HG03354 (cell line): ENCODE results near the gene LRRC42.

Source experiments
- ATAC-seq: cut with Tn5 transposase; IDR thresholded peaks from one replicate; pipeline ENCODE4 v1.9.1; 2021; ENCODE audit warnings: mild to moderate bottlenecking; ENCODE audit not compliant: unreplicated experiment, poor library complexity, severe bottlenecking

The LRRC42 gene, protein sequence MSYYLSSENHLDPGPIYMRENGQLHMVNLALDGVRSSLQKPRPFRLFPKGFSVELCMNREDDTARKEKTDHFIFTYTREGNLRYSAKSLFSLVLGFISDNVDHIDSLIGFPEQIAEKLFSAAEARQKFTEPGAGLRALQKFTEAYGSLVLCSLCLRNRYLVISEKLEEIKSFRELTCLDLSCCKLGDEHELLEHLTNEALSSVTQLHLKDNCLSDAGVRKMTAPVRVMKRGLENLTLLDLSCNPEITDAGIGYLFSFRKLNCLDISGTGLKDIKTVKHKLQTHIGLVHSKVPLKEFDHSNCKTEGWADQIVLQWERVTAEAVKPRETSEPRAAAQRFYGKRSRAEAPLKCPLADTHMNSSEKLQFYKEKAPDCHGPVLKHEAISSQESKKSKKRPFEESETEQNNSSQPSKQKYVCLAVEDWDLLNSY

DNA sequence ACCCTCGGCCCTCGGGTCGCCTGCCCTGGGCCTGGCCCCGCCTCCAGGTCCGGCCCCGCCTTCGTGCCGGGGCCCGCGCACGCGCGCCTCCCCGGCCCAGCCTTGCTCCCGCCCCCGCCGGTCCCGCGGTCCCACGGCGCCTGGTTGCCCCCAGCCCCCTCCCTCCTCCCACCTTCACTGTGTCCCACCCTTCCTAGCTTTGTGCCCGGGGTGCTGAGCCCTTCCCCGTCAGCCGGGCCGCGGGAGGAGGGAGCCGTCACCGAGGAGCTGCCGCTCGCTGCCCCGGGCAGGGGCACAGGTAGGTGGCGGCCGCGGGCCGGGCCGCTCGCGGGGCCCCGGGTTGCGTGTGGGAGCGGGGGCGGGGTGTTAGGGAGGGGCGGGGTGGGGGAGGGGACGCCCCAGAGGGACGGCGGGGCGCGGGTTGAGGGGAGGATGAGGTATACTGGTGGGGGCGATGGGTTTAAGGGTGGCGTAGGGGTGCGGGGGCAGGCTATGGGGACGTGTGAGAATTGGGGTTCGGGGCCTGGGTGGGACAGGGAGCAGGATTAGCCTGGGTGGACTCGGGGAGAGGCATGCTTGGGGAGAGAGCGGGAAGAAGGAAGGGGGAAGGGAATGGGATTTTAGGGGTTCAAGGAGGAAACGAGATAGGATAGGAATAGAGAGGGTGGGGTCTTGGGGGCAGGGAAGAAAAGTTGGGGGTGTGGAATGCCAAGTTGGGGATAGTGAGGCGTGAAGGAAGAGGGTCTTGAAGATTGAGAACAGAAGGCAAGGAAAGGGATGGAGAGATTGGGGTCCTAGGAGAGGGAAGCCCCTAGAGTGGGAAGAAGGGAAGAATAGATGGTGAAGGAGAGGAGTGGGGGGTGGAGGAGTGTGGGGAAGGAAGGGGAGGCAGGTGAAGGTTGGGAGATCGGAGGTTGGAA, at the start of gene LRRC42:
Gene LRRC42 (plus strand): TSS at position 99 of the 920 bp plus-strand sequence. CDS start 5,650 bp downstream, outside the sequence.
- peak; percentile 69 for ATAC-seq

DNA sequence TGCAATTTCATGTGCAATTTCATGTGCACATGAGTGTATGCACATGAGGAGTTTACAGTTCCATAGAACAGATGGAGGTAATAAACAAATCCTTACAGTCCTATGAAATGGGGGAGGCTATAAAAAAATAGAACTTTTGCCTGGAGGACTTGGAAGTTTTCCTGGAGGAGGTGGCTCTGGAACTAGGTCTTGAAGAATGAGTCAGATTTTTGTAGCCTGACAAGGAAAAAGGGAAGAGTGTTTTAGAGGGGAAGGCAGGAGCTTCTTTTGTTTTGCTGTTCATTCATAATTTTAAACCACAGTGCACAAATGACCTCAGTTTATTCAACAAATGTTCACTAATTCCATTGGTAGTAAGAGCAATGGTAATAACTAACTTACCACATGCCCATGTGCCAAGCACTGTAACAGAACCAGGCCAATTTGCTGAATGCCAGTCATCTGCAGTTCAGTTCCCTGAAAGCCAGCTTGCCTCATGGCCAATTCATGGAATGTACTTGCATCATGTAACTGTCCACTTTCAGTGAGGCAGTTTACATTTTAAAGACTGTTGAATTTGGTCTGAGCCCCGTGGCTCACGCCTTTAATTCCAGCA, 49.4 kb upstream of the LRRC42 start:
- no peak for ATAC-seq

DNA sequence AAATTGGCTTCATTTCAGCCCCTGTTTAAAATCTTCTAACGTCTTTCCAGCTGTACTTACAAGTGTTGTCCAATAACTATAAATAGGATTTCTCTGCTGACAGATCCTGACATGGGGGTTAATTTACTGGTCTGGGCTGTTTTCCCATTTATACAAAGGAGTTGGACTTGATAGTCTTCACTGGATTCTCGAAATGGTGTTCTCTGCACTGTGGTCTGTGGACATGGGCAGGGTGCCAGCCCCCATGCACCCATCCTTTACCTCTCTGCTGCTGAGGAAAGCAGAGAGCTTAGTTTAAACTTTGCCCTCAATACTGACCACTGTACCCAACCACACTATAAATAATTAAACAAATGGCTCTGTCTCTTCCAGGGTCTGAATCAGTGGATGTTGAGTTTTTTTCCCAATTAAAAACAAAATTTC, 46.9 kb upstream of the LRRC42 start:
- ATAC-seq: no peak

DNA sequence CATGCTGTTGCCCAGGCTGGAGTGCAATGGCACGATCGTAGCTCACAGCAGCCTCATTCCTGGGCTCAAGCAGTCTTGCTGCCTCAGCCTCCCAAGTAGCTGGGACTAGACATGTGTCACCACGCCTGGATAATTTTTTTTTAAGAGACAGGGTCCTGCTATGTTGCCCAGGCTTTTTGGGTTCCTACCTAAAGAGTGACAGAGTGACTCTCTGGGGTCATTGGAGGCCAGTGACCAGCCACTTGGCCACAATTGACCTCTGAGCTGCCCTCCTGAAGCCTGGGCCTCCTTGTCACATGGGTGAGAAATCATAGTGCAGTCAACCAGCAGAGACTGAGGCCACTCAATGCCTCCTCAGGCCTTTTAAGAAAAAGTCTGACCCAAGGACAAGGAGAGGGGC, 46.4 kb upstream of the LRRC42 start:
- ATAC-seq: no peak

DNA sequence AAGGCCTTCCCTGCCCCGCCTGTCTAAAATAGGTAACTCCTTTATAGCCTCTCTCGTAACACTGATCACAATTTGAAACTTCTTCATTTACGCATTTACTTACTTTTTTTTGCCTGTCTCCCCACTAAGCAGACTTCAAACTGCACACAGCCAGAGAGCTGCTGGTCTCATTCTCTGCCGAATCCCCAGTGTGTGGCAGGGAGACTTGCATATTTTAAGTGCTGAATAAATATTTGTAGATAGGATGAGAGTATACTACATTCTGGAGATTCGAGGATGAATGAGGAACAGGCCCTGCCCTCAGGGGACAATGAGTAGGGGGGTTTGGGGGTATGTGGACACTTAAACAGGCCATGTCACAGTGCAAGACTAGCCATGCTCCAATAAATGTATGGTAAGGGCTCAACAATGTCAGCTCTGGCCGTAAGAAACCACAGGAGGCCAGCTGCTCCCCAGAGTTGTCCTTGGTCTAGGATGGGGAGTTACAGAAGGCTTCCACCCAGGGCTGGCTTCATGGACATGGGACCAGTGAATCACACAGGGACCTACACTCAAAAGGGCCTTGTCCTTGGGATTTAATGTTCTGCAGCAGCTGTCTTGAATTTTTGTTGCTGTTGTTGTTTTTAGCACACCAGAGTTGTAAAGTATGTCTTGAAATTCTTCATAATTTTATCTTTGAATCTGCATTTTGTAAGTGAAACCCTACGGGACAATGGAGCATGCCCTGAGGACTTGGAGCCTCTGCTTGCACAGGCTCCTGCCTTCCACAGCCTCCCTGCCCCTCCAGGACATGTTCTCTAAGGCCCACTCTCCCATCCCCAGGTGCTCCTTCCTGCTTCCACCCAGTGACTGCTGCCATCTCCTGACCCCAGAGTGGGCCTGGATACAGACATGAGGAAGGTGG, 43.7 kb upstream of the LRRC42 start:
- no peak for ATAC-seq

DNA sequence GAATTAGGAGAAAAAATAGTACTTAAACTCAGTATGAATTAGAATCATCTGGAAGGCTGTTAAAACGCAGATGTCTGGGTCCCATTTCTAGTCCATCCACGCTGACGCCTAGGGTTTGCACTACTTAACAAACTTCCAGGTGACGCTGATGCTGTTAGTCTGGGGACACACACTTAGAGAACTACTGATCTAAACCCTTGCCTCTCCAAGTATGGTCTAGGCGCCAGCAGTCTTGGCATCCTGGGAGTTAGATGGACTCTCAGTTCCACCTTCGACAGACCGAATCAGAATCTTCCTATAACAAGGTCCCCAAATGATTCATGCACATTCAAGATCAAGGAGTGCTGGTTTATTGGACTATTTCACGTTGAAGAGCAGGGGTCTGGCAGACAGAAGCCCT, 40.6 kb upstream of the LRRC42 start:
- no peak for ATAC-seq

DNA sequence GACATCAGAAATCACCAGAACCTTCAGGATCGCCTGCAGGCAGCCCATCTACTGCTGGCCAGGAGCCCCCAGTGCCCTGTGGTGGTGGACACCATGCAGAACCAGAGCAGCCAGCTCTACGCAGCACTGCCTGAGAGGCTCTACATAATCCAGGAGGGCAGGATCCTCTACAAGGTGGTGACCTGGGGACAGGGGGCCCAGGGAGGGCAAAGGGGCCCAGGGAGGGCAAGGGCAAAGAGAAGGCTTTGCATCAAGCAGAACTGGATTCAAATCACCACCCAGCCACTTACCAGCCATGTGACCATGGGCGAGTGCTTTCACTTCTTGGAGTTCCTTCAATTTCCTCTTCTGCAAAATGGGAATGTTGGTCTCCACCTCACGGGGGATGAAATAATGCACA, 40.0 kb upstream of the LRRC42 start:
- ATAC-seq: no peak

DNA sequence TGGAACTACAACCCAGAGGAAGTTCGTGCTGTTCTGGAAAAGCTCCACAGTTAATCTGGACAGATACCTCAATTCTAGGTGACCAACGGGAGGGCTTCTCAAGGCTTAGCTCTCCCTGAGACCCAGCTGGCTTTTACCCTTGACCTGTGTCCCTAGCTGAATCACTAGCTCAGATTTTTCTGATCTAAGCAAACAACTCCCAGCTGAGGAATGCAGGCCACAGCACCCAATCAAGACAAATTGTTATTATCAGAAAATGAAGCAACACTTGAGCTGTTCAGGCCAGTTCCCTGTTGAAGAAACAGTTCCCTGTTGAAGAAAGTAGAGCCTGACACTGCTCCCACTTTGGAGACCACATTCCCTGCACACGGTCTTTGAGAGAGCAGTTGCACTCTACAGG, 36.2 kb upstream of the LRRC42 start:
- no peak for ATAC-seq

DNA sequence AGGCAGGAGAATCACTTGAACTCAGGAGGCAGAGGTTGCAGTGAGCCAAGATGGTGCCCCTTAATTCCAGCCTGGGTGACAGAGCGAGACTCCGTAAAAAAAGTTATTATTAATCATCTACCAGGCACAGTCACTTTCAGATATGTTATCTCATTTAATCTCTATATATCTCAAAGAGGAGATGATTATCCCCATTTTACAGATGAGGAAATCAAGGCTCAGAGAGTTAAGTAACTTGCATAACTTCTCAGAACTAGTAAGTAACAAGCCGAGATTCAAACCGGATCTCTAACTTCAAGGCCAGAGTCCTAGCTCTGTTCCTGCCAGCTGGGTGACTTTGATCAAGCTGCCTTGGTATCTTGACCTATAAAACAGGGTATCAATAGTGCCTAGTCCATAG, 34.7 kb upstream of the LRRC42 start:
- ATAC-seq: no peak

DNA sequence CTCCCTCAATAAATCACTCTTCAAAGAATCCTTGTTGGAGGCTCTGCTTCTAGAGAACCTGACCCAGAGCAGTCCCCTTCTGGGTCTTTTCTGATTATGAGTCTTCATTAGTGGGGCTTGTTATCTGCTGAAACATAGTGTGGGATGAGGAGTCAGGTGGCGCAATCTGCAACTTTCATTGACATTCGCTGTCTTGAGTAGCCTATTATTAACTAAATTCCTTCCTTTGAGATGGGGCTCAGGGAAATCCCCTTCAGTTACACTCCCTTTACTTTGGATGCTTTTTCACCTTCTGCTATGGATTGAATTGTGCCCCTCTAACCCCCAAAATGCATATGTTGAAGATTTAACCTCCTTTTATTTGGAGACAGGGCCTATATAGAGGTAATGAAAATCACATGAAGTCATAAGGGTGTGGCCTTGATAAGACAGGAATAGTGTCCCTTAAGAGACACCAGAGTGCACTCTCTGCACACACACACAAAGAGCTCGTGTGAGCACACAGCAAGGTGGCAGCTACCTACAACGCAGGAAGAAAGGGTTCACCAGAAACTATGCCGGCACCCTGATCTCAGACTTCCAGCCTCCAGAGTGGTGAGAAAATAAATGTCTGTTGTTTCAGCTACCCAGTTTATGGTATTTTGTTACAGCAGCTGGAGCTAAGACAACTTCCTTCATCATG, 32.7 kb upstream of the LRRC42 start:
- ATAC-seq: no peak

DNA sequence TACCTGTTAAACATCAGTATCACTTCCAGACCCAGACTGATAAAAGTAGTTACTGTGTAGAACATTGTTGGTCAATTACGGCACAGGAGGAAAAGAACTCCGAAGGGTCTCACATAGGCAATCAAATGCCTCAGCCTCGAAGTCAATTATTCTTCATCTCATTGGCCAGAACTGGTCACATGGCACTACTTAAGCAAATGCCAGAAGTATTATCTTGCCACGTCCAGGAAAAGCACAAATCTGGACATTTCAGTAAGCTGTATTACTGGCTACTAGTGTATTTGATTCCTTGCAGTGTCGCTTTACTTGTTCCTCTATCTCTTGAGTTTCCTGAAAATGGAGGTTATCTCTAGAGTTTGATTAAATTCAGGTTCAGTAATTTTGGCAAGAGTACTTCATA, 27.8 kb upstream of the LRRC42 start:
- ATAC-seq: no peak

DNA sequence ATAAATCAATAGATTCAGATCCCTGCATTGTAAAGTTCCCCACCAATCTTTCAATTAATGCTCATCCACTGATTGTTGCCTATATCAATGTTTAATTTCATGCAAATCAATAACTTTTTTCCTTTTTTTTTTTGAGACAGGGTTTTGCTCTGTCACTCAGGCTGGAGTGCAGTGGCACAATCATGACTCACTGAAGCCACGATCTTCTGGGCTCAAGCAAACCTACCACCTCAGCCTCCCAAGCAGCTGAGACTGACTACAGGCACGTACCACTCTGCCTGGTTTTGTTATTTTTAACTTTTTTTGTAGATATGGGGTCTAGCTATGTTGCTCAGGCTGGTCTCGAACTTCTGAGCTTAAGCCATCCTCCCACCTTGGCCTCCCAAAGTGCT, 26.5 kb upstream of the LRRC42 start:
- ATAC-seq: no peak

DNA sequence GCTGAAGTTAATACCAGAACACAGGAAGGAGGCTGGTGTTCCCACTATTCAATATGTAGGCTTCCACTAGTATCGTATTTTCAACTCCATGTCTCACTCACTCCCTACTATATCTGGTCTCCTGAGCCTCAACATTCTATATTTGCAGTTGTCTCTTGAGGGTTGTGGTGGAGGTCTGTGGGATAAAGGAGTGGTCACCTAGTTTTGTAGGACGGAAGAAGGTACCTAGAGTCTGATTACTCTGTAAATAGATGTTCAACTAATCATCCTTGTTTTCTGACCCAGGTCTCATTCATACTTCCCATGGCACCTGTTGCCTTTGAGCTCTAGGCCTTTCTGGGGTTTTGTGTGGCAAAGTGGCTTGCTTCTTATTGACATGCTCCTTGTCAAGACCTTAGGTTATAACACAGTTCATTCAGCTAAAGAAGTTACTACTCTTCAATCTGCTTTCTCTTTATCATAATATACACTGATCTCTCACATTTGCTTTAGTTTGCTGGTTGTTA, 18.7 kb upstream of the LRRC42 start:
- ATAC-seq: no peak

DNA sequence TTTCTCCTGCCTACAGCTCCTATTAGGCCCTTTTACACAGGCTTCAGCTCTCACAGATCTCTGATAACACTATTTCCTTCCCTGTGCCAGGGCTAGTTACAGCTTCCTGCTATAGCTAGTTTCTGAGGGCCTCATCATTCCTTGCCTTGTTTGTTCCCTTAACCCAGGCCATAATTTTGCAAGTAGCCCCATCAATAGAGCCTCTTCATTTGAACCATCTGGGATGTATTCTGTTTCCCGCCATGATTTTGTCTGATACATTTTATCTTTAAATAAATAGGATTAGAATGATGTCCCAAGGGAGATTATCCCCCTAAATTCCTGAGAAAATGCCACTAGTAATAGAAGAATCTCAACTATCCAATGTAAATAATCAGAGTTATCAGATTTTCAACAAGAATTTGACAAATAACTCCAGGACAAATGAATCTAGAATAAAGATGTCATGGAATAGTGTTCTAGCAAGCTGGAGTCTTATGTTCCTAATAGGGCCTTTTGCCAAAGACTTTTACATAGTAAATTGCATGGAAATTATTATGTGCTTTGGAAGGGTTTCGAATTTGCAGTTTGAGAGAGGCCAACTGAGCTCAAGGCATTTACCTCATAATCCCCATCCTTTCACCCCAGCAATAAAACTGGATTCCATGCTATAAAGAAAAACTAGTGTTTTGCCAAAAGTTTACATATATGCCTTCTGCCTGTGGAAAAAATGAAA, 16.7 kb upstream of the LRRC42 start:
- no peak for ATAC-seq

DNA sequence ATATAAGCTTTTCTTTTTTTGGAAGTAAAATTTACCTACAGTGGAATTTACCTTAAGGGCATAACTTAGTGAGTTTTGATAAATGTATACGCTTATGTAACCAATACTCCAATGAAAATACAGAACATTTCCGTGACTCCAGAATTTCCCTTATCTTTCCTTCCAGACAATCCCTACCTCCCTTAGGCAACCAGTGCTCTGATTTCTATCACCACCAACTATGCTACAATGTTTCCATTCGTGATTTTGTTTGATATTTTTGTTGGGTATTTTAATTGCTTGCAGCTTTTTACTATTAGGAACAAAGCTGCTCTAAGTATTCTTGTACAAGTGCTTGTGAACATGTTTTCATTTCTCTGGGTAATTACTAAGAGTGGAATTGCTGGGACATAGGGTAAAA, 15.2 kb upstream of the LRRC42 start:
- ATAC-seq: no peak

DNA sequence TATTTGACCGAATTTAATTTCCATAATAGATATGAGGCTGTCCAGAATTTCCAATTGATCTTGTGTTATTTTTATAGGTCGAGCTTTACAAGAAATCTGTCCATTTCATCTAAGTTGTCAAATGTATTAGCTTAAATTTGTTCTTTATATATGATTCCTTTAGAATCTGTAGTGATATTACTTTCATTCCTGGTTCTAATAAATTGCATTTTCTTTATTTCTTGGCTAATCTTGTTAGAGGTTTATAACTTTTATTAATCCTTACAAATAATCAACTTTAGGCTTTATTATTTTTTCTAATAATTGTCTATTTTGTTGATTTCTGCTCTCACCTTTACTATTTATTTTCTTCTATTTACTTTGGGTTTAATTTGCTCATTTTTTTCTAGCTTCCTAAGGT, 14.6 kb upstream of the LRRC42 start:
- no peak for ATAC-seq

DNA sequence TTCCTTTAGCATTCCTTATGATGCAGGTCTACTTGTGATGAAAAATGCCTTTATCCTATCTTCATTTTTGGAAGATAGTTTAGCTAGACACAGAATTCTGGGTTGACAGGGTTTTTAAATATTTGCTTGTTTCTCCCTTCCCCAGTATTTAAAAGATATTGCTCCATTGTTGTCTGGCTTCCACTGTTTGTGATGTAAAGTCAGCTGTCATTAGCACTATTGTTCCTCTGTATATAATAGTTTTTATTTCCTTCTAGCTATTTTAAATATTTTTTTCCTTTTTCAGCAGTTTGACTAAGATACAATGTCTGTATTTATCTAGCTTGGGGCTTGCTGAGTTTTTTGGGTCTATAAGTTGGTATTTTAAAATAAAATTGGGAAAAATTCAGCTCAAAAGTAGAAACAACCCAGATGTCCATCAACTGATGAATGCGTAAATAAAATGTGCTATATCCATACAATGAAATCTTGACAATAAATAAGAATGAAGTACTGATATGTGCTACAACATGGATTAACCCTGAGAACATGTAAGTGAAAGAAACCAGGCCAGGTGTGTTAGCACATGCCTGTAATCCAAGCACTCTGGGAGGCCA, 11.9 kb upstream of the LRRC42 start:
- no peak for ATAC-seq

DNA sequence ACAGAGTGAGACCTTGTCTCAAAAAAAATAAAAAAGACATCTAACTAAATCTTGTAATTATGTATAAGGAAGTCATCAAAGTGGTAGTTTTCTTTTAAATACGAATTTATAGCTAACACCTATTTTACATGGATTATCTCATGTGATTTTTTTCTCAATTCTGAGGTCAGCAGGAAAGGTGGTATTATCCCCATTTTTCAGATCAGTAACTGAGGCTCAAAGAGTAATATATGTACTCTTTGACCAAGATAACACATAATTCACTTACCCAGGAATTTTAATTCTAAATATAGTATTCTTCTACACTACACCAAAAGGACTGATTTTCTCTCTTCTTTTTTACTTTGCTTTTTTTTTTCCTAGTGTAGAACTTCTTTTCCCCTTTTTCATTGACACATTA, 9.7 kb upstream of the LRRC42 start:
- no peak for ATAC-seq
